T follicular helper cell (primary cell): ENCODE data around the gene SHKBP1.
"Not testable (repeated sequence)": the region's sequence is repeated elsewhere in the genome, so short reads cannot be mapped to it uniquely, and the experiment has no call there.

ENCODE experiments used
- DNase-seq: peaks from one replicate; pipeline ENCODE4 v3.0.0-alpha.2; 2020; ENCODE audit warnings: low read depth

Gene SHKBP1

DNA sequence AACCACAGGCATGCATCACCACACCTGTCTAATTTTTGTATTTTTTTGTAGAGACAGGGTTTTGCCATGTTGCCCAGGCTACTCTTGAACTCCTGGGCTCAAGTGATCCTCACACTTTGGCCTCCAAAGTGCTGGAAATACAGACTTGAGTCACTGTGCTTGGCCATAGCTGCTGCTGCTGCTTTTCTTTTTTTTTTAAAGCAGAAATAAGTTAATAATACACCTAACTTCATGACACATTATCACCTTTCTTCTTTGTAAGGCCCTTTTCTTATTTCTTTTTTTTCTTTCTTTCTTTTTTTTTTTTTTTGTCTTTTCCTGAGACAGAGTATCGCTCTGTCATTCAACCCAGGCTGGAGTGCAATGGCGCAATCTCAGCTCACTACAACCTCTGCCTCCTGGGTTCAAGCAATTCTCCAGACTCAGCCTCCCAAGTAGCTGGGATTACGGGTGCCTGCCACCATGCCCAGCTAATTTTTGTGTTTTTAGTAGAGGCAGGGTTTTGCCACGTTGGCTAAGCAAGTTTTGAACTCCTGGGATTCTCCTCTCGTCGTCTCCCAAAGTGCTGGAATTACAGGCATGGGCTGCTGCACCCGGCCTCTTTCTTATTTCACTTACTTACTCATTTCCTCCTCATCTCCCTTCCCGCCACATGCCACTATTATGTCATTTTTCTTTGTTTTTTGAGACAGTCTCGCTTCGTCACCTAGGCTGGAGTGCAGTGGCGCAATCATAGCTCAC is 8.7 kb downstream of the SHKBP1 start:
- DNase-seq = no peak

DNA sequence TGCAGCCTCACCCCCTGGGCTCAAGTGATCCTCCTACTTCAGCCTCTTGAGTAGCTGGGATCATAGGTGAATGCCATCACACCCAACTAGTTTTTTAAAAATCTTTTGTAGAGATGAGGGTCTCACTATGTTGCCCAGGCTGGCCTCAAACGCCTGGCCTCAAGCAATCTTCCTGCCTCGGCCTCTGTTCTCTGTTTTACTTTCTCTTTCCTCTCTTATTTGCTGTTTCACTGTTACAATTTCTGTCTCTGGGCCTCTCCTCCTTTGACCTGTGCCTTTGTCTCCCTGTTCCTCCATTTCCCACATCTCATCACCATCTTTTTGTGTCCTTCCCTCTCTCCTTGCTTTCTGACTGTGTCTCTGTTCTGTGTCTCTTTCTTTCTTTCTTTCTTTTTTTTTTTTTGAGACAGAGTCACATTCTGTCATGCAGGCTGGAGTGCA is 9.3 kb downstream of the SHKBP1 start:
- DNase-seq = no peak

DNA sequence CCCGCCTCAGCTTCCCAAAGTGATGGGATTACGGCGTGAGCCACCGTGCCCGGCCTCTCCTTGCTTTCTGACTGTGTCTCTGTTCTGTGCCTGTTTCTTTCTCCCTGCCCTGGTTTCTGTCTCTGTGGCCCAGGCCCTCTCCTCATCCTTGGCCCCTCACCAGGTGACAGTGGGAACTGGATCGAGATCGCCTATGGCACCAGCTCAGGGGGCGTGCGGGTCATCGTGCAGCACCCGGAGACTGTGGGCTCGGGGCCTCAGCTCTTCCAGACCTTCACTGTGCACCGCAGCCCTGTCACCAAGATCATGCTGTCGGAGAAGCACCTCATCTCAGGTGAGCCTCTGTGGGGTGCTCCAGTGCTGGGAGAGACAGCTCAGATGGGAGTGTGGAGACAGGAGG is 9.9 kb downstream of the SHKBP1 start:
- no peak for DNase-seq

DNA sequence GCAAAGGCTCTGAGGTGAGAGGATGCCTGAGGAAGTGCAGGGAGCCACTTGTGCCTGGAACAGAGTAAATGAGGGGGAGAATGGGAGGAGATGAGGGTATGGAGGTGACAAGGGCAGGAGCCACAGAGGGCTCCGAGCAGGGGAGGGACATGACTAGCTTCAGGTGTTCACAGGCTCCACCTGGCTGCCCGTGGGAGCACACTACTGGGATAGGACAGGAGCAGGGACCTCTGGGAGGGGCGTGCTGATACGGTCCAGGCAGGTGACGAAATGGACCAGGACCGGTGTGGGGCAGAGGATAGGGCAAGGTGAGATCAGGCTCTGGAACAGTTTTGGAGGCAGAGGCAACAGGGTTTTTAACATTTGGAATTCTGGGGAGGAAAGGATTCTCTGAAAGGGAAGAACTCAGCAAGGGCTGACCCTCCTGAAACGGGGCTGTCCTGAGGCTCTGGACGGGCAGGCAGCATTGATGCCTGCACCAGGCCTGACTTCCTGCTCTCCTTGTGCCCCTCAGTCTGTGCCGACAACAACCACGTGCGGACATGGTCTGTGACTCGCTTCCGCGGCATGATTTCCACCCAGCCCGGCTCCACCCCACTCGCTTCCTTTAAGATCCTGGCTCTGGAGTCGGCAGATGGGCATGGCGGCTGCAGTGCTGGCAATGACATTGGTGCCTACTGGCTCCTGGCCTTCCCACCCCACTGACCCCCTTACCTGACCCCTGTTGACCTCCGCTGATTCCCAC is 11.6 kb downstream of the SHKBP1 start:
- no peak for DNase-seq

DNA sequence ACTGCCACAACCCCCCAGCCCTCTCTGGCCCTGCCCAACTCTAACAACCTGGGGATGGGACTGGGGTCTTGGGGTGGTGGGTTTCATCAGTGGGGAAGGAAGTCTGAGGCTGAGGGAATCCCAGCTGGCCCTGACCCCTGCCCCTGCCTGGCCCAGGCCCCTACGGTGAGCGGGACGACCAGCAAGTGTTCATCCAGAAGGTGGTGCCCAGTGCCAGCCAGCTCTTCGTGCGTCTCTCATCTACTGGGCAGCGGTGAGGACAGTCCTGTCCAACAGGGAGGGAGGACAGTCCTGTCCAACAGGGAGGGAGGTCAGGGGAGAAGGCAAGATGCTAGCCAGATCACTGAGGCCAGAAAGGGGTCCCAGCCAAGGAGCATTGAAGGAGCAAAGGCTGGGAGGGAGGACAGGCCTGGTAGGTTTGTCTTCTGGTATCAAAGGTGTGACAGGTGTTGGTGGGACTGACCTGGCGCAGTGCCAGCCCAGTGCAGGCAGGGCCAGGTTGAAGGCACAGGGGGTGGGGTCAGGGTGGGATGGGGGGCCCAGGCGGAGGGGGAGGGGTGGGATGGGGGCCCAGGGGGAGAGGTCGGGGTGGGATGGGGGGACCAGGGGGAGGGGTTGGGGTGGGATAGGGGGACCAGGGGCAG is 12.4 kb downstream of the SHKBP1 start:
- DNase-seq = no peak

DNA sequence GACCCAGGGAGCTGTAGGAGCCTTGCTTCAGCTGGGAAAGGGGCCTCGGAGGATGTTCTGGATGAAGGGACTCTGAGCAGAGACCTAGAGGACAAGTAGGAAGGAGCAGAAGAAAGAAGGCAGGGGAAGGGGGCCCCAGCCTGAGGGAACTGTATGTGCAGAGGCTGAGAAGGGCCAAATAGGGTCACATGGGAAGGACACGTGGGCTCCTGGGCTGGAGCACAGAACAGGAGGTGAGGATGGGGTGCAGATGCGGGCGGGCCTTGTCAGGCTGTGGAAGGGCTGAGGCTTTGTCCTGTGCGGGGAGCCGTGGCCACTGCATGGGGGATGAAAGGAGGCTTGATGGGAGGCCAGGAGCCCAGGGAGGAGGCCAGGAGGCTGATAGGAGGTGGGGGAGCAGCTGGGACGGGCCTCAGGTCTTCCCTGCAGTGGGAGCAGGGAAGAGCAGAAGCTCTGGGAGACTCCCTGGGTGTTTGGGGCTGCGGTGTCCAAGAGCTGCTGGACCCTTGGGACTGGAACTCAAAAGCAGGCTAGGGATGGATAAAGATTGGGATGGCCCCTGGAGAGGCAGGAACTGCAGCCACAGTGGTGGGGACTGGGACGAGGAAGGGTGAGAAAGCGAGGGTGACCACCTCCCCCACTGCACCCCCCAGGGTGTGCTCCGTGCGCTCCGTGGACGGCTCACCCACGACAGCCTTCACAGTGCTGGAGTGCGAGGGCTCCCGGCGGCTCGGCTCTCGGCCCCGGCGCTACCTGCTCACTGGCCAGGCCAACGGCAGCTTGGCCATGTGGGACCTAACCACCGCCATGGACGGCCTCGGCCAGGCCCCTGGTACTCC is 13.1 kb downstream of the SHKBP1 start:
- no peak for DNase-seq

DNA sequence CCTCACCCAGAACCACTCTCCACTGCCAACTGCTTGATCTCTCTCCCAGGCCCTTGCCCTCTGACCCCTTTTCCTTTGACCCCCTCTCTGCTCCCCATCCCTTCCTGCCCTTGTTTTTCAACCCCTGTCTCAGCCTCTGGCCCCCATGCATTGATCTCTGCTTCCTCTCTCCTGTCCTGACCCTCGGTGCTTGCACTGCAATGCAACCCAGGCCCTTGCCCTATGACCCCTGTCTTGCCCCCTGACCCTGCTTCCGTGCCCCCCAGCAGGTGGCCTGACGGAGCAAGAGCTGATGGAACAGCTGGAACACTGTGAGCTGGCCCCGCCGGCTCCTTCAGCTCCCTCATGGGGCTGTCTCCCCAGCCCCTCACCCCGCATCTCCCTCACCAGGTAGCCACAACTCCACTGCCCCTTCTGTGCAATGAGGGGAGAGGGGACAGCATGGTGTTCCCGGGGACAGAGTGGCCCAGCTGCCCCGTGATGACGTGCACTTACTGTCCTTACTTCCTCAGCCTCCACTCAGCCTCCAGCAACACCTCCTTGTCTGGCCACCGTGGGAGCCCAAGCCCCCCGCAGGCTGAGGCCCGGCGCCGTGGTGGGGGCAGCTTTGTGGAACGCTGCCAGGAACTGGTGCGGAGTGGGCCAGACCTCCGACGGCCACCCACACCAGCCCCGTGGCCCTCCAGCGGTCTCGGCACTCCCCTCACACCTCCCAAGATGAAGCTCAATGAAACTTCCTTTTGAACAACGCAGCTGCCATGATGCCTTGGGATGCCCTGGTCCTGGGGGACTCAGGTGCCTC is 14.0 kb downstream of the SHKBP1 start:
- no peak for DNase-seq

DNA sequence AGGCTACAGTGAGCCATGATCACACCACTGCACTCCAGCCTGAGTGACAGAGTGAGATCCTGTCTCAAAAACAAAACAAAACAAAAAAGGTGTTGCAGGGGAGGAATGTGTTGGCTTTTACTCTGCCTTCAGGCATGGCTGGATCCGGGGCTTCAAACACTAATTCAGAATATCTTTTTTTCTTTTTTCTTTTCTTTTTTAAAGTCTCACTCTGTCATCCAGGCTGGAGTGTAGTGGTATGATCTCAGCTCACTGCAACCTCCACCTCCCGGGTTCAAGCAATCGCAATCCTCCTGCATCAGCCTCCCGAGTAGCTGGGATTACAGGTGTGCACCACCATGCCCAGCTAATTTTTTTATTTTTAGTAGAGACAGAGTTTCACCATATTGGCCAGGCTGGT is 15.1 kb downstream of the SHKBP1 start:
- DNase-seq = not testable (repeated sequence)

DNA sequence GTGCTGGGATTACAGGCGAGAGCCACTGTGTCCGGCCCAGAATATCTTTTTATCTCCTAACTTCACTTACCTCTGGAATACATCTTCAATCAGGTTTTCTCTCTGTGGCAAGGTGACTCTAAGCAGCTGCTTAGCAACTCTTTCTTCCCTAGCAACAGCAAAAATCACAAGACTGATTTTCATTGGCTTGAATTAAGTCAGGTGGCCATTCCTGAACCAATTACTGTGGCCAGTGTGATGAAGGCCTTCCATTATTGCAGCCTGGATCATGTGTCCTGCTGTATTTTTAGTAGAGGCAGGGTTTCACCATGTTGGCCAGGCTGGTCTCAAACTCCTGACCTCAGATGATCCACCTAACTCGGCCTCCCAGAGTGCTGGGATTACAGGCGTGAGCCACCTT is 15.5 kb downstream of the SHKBP1 start:
- no peak for DNase-seq

DNA sequence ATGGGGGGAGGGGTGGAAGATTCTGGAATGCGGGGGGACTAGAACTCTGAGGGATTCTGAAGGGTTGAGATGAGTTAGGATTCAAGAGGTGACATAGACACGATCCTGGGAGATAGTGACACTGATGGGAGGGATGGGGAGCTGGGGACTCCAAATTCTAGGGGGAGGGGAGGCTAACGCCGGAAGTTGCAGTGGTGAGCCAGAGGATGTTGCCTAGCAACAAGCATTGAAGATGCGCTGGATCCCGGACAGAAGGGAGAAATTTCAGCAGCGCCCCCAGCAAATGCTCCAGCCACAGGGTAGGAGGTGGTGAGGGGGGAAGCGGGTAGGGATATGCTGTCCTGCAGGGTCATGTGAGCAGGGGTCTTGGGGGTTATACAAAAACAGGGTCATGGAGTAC is 17.6 kb downstream of the SHKBP1 start:
- DNase-seq = no peak

DNA sequence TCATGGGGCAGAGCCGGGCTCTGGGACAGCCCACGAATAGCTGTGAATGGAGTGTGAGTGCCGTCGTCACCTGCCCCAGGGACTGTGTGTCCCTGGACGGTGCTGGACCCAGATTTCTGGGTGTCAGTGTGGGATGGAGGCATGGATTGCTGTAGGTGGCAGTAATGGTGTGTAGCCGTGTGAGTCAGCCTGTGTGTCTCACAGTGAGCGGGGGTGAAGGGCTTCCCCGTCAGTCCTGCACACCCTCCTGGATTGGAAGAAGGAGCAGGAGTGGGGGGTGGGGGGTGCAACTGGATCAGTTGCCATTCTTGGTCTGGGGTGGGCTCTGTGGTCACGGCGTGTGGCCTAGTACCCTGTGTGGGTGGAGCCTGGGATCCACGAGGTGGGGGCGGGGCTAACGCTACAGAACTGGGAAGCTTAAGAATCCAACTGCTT is 18.0 kb downstream of the SHKBP1 start:
- no peak for DNase-seq

DNA sequence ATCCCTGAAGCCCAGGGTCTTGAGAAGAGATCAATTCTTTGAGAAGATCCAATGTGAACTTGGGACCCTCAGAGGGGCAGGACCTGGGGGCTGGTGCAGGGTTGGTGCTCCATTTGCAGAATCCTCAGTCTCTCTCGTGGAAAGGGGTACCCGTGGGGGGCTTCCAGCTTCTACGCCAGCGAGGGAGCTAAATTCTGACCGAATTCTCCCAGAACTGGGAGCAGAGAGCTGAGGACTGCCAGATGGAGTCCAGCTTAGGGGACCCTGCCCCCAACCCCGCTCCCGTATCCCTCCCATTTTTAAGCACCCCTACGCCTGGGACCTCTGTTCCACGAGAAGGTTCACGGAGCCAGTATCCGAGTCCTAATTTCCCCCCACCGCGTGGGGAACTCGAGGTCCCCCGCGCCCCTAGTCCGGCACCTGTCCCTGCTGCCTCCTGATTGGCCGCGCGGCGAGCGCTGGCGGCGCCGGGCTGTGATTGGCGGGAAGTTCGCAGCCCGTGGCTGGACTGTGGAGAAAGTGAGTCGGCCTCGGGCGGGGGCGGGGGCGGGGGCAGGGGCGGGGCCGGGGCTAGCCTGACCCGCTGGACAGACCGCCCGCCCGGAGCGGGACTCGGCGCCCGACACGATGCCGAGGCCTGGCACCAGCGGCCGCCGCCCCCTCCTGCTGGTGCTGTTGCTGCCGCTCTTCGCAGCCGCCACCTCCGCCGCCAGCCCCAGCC is 20.1 kb downstream of the SHKBP1 start:
- no peak for DNase-seq

DNA sequence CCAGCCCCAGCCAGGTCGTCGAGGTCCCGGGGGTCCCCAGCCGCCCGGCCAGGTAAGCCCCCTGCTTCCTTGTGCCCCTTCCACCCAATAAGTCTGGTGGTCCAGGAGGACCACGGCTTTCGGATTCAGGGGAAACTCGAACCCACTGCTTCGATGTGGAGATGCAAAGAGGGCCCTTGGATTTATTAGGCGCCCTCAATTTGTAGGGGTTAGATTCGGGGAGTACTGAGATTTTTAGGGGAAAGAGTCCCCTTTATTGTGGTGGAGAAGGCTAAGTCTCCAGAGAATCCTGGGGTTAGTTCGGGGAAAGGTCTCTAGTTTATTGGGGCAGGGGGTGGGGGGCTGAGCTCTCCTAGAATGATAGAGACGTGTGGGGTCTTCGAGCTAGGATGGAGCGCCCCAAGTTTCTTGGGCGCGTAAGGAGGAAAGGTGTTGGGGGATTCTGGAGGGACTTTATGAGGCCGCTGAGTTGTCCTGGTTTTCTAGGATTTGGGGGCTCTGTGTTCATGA is 20.7 kb downstream of the SHKBP1 start:
- DNase-seq = no peak

DNA sequence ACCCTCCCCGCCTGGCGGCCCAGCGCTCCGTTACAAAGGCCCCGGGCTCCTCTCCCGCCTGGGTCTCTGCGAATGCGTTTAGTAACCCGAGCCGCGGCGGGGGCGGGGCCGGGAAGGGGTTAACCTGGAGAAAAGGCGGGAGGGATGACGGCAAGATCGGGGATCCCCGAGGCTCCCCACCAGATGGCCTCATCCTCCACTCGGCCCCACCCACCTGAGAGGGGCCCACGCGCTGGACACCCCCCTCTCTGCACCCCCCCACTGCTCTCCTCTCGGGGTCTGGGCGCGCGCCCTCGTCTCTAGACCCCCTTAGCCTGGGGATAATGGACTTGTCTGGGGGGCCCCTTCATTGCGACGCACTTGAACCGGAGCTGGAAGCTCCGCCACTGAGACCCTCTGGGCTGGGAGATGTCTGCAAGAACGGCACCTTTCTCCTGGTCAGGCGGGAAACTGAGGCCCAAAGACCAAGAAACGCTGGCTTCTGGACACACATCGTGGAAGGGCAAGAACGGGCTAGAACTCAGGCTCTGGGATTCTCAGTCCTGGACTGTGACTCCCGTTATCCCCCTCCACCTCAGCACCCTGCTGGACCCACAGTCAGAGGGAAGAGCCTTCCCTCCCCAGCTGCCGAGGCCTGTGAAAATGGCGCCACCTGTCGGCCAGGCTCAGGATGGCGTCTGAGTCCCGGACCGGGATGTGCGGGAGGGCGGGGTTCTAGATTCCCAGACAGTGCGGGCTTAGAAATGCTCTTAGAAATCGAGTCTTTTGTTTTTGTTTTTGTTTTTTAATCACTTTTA is 21.6 kb downstream of the SHKBP1 start:
- DNase-seq = peak; percentile 76

DNA sequence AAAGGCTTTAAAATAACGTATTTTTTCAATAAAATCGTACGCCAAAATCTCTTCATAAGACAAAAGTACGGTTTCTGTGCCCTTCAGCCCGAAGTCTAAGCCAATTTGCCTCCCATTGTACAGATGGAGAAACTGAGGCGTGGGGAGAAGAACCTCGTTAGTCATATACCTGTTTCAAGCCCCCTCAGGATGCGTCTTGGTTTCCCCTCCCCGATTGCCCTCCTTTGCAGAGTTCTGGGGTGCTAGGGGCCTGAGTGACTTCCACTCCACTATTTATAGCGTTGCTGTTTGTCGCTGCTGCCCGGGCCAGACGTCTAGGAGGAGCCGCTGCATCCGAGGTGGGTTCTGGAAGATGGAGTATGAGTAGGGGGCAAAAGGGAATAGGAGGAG is 22.2 kb downstream of the SHKBP1 start:
- no peak for DNase-seq

DNA sequence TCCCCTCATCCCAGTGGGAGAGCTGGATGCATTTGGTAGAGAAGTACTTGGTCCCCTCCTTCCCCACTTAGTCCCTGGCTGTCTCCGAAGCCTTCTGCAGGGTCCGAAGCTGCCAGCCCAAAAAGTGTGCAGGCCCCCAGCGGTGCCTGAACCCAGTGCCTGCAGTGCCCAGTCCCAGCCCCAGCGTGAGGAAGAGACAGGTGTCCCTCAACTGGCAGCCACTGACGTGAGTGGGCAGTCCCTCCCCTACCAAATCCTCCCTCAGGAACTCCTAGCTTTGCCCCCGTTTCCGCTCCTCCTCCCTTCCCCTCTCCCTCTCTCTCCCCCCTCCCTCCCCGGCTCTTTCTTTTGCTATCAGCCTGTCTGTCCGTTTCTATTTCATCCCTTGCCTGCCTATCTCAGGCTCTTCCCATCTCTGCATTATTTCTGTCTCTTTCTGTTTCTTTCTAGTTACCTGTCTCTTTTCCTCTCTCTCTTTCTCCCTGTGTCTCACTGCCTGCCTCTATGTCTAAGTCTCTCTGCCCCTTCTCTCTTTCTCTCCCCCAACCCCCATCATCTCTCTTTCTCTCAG is 22.7 kb downstream of the SHKBP1 start:
- no peak for DNase-seq

DNA sequence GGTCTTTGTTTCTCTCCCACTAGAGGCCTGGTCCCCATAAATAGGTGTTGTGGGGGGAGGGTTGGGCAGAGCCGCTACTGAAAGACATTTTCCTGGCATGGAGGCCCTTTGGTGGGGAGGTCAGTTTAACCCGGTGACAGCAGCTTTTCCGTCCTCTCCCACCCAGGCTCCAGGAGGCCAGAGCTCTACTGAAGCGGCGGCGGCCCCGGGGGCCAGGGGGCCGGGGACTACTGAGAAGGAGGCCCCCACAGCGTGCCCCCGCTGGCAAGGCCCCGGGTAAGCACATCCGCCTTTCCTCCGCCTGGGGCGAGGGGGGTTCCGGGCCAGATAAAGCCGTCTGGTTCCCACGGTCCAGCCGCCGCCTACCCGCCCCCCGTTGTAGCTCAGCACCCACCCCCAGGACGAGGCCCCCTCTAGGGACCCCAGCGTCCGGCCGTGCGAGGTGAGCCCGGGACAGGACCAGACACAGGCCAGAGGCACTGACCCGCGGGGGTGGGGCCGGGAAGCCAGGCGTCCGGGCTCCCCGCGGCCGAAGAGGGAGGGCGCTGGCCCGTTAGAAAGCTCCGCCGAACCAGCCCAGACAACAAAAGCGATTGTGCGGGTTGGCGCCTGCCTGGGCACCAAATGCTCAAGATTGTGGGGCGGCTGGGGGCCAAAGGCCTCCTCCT is 23.4 kb downstream of the SHKBP1 start:
- DNase-seq = no peak

DNA sequence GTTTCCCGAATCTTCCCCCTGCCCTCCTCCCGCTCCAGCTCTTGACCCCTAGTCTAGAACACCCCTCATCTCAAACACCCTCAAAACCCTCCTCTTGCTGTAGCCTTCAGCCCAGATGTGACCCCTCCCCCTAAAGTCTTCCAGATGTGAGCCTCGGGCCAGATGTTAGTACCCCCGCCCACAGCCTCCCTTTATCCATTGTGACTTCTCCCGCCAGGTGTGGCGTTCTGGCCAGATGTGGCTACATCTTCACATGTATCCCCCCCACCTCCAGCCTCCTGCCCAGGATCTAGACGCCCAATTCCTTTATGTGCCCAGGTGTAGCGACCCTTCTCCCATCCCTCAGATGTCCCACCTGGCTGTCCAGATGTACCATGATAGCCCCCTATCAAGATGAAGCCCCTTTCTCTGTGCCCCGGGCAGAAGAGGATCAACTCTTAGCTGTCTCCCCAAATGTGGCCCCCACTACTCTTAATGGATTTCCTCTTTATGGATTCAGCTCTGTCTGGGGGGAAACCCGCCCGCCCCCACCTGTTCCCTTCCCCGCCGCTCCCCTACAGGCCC is 24.0 kb downstream of the SHKBP1 start:
- no peak for DNase-seq
